Measurements from ENCODE around the gene CDH13.

The CDH13 gene

GRCh38 chr16:82601989-82602640, 24.7 kb upstream of the CDH13 start:
- Histone ChIP-seq H3K4me3 (ENCODE audit: low read length) (no peak overlapping the region), H3K27me3 (ENCODE audit: control insufficient read depth, insufficient read depth, low read length) (peaks cover 29% of the 10 kb centered on the region), H3K4me2 (ENCODE audit: low read length) (no peak overlapping the region), H3K4me1 (ENCODE audit: control insufficient read depth, insufficient read depth, low read length) (no peaks in the 10 kb centered on the region), H3K9me3 (replicated peaks; ENCODE audit: low read length) (peaks cover 4% of the 10 kb centered on the region), H3K36me3 (ENCODE audit: insufficient read depth, low read length) (no peaks in the 10 kb centered on the region), H3K9ac (ENCODE audit: low read depth, low read length) (no peak overlapping the region)

GRCh38 chr16:82603784-82604411, 22.9 kb upstream of the CDH13 start:
- Histone ChIP-seq H3K9ac (ENCODE audit: low read depth, low read length) (no peak overlapping the region), H3K4me3 (ENCODE audit: low read length) (no peak overlapping the region), H3K9me3 (replicated peaks; ENCODE audit: low read length) (no peaks in the 10 kb centered on the region), H3K36me3 (ENCODE audit: insufficient read depth, low read length) (no peaks in the 10 kb centered on the region), H3K27me3 (ENCODE audit: control insufficient read depth, insufficient read depth, low read length) (peaks cover 18% of the 10 kb centered on the region), H3K4me1 (ENCODE audit: control insufficient read depth, insufficient read depth, low read length) (no peaks in the 10 kb centered on the region), H3K4me2 (ENCODE audit: low read length) (no peak overlapping the region)

GRCh38 chr16:82605076-82605475, 21.7 kb upstream of the CDH13 start:
- no peaks in the 10 kb centered on the region for H3K9me3 ChIP-seq (replicated peaks; ENCODE audit: low read length)
- H3K4me3 ChIP-seq (ENCODE audit: low read length), result no peak overlapping the region
- H3K4me2 ChIP-seq (ENCODE audit: low read length), result no peak overlapping the region
- no peaks in the 10 kb centered on the region for H3K4me1 ChIP-seq (ENCODE audit: control insufficient read depth, insufficient read depth, low read length)
- peaks cover 14% of the 10 kb centered on the region for H3K27me3 ChIP-seq (ENCODE audit: control insufficient read depth, insufficient read depth, low read length)
- no peaks in the 10 kb centered on the region for H3K36me3 ChIP-seq (ENCODE audit: insufficient read depth, low read length)
- H3K9ac ChIP-seq (ENCODE audit: low read depth, low read length), result no peak overlapping the region

GRCh38 chr16:82605863-82606620, 20.7 kb upstream of the CDH13 start:
- Histone ChIP-seq H3K36me3 (ENCODE audit: insufficient read depth, low read length) (no peaks in the 10 kb centered on the region), H3K9ac (ENCODE audit: low read depth, low read length) (no peak overlapping the region), H3K27me3 (ENCODE audit: control insufficient read depth, insufficient read depth, low read length) (peaks cover 7% of the 10 kb centered on the region), H3K4me1 (ENCODE audit: control insufficient read depth, insufficient read depth, low read length) (no peaks in the 10 kb centered on the region), H3K4me3 (ENCODE audit: low read length) (no peak overlapping the region), H3K9me3 (replicated peaks; ENCODE audit: low read length) (no peaks in the 10 kb centered on the region), H3K4me2 (ENCODE audit: low read length) (no peak overlapping the region)

- no peaks in the 10 kb centered on the region for H3K36me3 ChIP-seq (ENCODE audit: insufficient read depth, low read length)
- H3K4me3 ChIP-seq (ENCODE audit: low read length), result no peak overlapping the region
- no peaks in the 10 kb centered on the region for H3K9me3 ChIP-seq (replicated peaks; ENCODE audit: low read length)
- no peaks in the 10 kb centered on the region for H3K4me1 ChIP-seq (ENCODE audit: control insufficient read depth, insufficient read depth, low read length)
- no peak overlapping the region for H3K9ac ChIP-seq (ENCODE audit: low read depth, low read length)
- H3K4me2 ChIP-seq (ENCODE audit: low read length), result no peak overlapping the region
- peaks cover 24% of the 10 kb centered on the region for H3K27me3 ChIP-seq (ENCODE audit: control insufficient read depth, insufficient read depth, low read length)
Measured at GRCh38 chr16:82609140-82609539, 17.6 kb upstream of the CDH13 start.

- Histone ChIP-seq H3K4me3 (ENCODE audit: low read length) (no peak overlapping the region), H3K36me3 (ENCODE audit: insufficient read depth, low read length) (no peaks in the 10 kb centered on the region), H3K27me3 (ENCODE audit: control insufficient read depth, insufficient read depth, low read length) (peaks cover 27% of the 10 kb centered on the region), H3K4me2 (ENCODE audit: low read length) (no peak overlapping the region), H3K9ac (ENCODE audit: low read depth, low read length) (no peak overlapping the region), H3K4me1 (ENCODE audit: control insufficient read depth, insufficient read depth, low read length) (no peaks in the 10 kb centered on the region), H3K9me3 (replicated peaks; ENCODE audit: low read length) (no peaks in the 10 kb centered on the region)
Measured at GRCh38 chr16:82612263-82612662, 14.5 kb upstream of the CDH13 start.

GRCh38 chr16:82616356-82616755, 10.4 kb upstream of the CDH13 start:
- H3K36me3 ChIP-seq (ENCODE audit: insufficient read depth, low read length), result no peaks in the 10 kb centered on the region
- H3K27me3 ChIP-seq (ENCODE audit: control insufficient read depth, insufficient read depth, low read length), result peaks cover 54% of the 10 kb centered on the region
- H3K9me3 ChIP-seq (replicated peaks; ENCODE audit: low read length), result no peaks in the 10 kb centered on the region
- no peaks in the 10 kb centered on the region for H3K4me1 ChIP-seq (ENCODE audit: control insufficient read depth, insufficient read depth, low read length)
- H3K4me3 ChIP-seq (ENCODE audit: low read length), result no peak overlapping the region
- H3K4me2 ChIP-seq (ENCODE audit: low read length), result no peak overlapping the region
- no peak overlapping the region for H3K9ac ChIP-seq (ENCODE audit: low read depth, low read length)

GRCh38 chr16:82621781-82622180, 5.0 kb upstream of the CDH13 start:
- H3K27me3 ChIP-seq (ENCODE audit: control insufficient read depth, insufficient read depth, low read length), result peaks cover 37% of the 10 kb centered on the region

GRCh38 chr16:82623241-82623640, 3.5 kb upstream of the CDH13 start:
- Histone ChIP-seq H3K27me3 (ENCODE audit: control insufficient read depth, insufficient read depth, low read length) (peaks cover 34% of the 10 kb centered on the region), H3K4me3 (ENCODE audit: low read length) (no peak overlapping the region), H3K9ac (ENCODE audit: low read depth, low read length) (no peak overlapping the region), H3K9me3 (replicated peaks; ENCODE audit: low read length) (no peaks in the 10 kb centered on the region), H3K4me1 (ENCODE audit: control insufficient read depth, insufficient read depth, low read length) (peaks cover 11% of the 10 kb centered on the region), H3K4me2 (ENCODE audit: low read length) (no peak overlapping the region), H3K36me3 (ENCODE audit: insufficient read depth, low read length) (no peaks in the 10 kb centered on the region)

More at GRCh38 chr16:82621781-82622180, 5.0 kb upstream of the CDH13 start:
- H3K36me3 ChIP-seq (ENCODE audit: insufficient read depth, low read length), result no peaks in the 10 kb centered on the region
- H3K4me2 ChIP-seq (ENCODE audit: low read length), result no peak overlapping the region
- H3K9me3 ChIP-seq (replicated peaks; ENCODE audit: low read length), result no peaks in the 10 kb centered on the region
- H3K4me1 ChIP-seq (ENCODE audit: control insufficient read depth, insufficient read depth, low read length), result peaks cover 6% of the 10 kb centered on the region
- H3K9ac ChIP-seq (ENCODE audit: low read depth, low read length), result no peak overlapping the region
- no peak overlapping the region for H3K4me3 ChIP-seq (ENCODE audit: low read length)

- Histone ChIP-seq H3K36me3 (ENCODE audit: insufficient read depth, low read length) (no peaks in the 10 kb centered on the region), H3K9me3 (replicated peaks; ENCODE audit: low read length) (no peaks in the 10 kb centered on the region), H3K4me1 (ENCODE audit: control insufficient read depth, insufficient read depth, low read length) (peaks cover 32% of the 10 kb centered on the region), H3K9ac (ENCODE audit: low read depth, low read length) (no peak overlapping the region), H3K4me2 (ENCODE audit: low read length) (no peak overlapping the region), H3K4me3 (ENCODE audit: low read length) (no peak overlapping the region), H3K27me3 (ENCODE audit: control insufficient read depth, insufficient read depth, low read length) (peaks cover 14% of the 10 kb centered on the region)
Measured at GRCh38 chr16:82625066-82625968, 1.5 kb upstream of the CDH13 start.

- Histone ChIP-seq H3K9ac (ENCODE audit: low read depth, low read length) (peak overlapping the region; percentile 94), H3K4me1 (ENCODE audit: control insufficient read depth, insufficient read depth, low read length) (peaks cover 53% of the 10 kb centered on the region), H3K27me3 (ENCODE audit: control insufficient read depth, insufficient read depth, low read length) (peaks cover 5% of the 10 kb centered on the region), H3K4me3 (ENCODE audit: low read length) (peak overlapping the region; percentile 93), H3K36me3 (ENCODE audit: insufficient read depth, low read length) (no peaks in the 10 kb centered on the region), H3K9me3 (replicated peaks; ENCODE audit: low read length) (no peaks in the 10 kb centered on the region), H3K4me2 (ENCODE audit: low read length) (peak overlapping the region; percentile 98)
Measured at GRCh38 chr16:82628088-82628423, 1.3 kb downstream of the CDH13 start.

All from skeletal muscle satellite cell (primary cell).